LHCN-M2 (cell line): ENCODE data around the gene OLFM2. TPM values are rescaled to one million over a fixed set of nuclear protein-coding genes. Genes with fewer than 3 reads are reported as not detected.
A peak's percentile ranks its signal among the peaks of the same experiment; 100 is the strongest.
"Not testable (repeated sequence)": the region's sequence is repeated elsewhere in the genome, so short reads cannot be mapped to it uniquely, and the experiment has no call there.

Experiments used
- DNase-seq: peaks from one replicate; pipeline ENCODE4 v3.0.0-alpha.2; 2012; ENCODE audit warnings: low read depth
- total RNA-seq: library from RNA; depleted of rRNA; stranded (reverse); fragments of >200 nt; gene quantifications from 2 replicates; pipeline ENCODE4 v1.2.3, GENCODE V29; 2014

The OLFM2 gene
- total RNA-seq, 1 experiment from 2014 or later, result not detected

- DNase-seq, result no peak
Measured at GRCh38 chr19:9943744-9944143, 7.4 kb upstream of the OLFM2 start.

DNA sequence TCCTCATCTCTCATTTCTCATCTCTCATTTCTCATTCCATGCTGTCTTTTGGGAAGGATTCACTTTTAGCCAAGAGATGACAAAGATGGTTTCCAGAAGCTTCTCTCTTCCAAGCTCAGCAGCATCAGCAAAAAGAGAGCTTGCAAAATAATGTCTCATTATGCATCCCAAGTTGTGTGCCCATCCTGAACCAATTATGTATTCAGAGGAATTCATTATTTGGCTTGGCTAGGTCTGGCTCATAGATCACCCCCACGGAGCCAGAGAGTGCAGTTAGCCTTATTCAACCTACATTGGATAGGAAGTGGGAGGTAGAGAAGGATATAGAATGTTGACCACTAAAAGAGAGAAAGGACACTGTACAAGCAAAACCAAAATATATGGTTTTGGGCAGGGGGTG lies 5.4 kb upstream of the OLFM2 start:
- no peak for DNase-seq

- DNase-seq, result no peak
Measured at GRCh38 chr19:9941231-9941630, 4.9 kb upstream of the OLFM2 start.

DNA sequence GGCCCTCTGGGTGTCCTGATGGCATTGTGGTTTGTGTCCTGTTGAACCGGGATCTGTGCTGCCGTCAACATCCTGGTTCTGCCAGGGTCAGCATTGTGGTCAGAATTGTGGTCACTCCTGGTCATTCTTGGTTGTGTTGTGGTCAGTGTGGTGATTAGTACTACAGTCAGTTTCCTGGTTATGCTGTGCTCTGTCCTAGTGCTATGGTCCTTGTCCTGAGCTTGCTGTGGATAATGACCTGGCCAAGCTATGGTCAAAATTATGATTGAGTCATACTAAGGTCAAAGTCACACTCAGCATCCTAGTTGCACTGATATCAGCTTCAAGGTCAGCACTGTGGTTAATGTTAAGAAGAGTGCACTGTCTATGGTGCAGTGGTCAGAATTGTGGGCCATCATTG lies 4.5 kb upstream of the OLFM2 start:
- DNase-seq, result no peak

DNA sequence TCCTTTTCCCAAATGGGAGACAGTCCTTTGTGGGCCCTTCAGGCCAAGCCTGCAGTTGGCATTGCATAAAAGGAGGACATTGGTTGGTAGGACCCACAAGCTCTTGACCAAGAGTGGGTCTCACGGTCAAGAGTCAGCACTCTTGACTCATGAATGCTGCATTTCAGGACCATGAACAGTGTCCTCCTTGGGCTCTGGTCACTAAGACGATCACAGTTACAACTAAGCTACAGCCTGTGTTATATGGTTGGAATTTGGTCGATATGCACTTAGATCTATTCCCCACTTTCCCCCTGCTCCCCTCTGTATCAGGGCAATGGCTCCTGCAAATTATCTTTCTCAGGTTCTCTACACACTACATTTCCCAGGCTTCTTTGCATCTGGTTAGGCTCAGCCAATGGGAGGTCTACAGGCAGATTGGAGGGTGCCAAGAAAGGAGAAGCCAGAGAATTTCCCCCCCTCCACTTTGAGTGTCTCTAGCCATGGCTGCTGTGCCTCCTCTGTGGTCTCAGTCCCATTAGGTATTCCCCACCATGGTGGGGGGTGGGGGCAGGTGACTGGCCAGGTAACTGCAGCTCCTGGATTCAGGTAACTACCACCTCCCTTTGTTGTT lies 3.1 kb upstream of the OLFM2 start:
- DNase-seq, result no peak

GRCh38 chr19:9937001-9937411 lies 691 bp upstream of the OLFM2 start:
- DNase-seq, result no peak

GRCh38 chr19:9935506-9936325 lies 599 bp downstream of the OLFM2 start:
- no peak for DNase-seq

GRCh38 chr19:9934132-9934950 lies 2.0 kb downstream of the OLFM2 start:
- DNase-seq, result peak; percentile 55

DNA sequence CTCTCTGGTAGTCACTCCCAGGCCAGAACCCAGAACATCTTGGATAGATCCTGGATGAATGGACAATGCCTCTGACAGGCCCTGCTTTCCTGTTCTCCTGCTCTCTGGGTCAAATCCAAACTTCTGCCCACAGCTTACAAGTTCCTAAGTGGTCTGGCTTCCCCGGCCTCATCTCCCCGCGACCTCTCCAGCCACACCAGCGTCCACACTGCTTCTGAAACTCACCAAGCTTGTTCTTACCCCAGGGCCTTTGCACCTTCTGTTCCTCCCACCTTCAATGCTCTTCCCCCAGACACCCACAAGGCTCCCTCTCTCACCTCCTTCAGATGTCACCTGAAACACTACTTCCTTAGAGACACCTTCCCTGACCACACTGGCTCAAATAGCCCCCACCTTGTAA lies 3.5 kb downstream of the OLFM2 start:
- DNase-seq, result no peak

- no peak for DNase-seq
Measured at GRCh38 chr19:9931629-9932028, 4.7 kb downstream of the OLFM2 start.

- DNase-seq, result no peak
Measured at GRCh38 chr19:9923440-9923839, 12.9 kb downstream of the OLFM2 start.

DNA sequence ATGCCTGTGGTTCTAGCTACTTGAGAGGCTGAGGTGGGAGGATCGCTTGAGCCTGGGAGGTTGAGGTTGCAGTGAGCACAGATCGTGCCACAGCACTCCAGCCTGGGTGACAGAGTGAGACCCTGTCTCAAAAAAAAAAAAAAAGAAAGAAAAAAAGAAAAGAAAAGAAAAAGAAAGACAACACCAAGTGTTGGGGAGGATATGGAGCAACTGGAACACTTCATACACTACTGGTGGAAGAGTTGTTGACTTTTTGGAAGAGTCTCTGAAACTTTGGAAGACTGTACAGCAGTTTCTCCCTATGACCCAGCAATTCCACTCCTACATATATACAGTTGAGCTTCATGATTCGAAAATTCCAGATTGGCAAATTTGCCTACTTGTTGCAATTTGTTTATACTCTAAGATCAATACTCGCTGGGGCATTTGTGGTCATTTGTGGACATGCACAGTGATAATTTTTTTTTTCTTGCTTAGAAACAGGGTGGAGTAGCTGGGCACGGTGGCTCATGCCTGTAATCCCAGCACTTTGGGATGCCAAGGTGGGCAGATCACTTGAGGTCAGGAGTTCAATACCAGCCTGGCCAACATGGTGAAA lies 13.4 kb downstream of the OLFM2 start:
- not testable (repeated sequence) for DNase-seq

DNA sequence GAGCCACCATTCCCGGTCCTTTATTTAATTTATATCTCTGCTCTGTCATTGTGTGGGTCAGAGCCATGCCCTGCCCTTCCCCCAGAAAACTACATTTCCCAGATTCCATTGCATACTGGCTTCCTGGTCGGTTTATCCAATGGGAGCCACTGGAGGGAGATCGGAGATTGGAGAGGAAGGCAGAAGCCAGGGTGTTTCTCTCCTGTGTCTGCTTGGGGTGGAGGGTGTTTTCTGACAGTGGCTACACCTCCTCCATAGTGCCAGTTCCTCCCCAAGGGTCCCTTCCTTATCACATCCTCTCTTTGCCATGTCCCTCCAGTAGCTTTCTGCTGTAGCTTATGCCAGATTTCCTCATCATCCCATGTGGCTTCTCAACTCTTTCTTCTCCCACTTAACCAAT lies 19.0 kb downstream of the OLFM2 start:
- DNase-seq, result peak; percentile 52

DNA sequence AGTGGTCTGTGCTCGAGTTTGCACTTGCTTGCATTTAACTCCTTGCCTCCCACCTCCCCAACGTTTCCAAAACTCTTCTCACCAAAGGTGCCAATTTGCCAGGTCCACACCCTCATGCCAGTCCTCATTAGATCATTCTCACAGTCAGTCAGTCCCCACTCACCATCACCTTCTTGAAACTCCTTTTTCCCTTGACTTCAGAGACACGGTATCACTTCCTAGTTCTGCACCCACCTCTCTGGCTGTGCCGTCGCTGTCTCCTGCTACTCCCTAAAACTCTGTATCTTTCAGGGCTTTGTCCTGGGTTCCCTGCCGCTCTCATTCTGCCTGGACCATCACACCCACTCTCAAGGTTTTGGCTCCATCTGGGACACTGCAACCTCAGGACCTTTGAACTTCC lies 19.6 kb downstream of the OLFM2 start:
- no peak for DNase-seq

- peak; percentile 52 for DNase-seq
Measured at GRCh38 chr19:9914315-9915207, 21.8 kb downstream of the OLFM2 start.

- DNase-seq, result no peak
Measured at GRCh38 chr19:9914001-9914314, 22.4 kb downstream of the OLFM2 start.

GRCh38 chr19:9913237-9914000 lies 22.9 kb downstream of the OLFM2 start:
- no peak for DNase-seq

DNA sequence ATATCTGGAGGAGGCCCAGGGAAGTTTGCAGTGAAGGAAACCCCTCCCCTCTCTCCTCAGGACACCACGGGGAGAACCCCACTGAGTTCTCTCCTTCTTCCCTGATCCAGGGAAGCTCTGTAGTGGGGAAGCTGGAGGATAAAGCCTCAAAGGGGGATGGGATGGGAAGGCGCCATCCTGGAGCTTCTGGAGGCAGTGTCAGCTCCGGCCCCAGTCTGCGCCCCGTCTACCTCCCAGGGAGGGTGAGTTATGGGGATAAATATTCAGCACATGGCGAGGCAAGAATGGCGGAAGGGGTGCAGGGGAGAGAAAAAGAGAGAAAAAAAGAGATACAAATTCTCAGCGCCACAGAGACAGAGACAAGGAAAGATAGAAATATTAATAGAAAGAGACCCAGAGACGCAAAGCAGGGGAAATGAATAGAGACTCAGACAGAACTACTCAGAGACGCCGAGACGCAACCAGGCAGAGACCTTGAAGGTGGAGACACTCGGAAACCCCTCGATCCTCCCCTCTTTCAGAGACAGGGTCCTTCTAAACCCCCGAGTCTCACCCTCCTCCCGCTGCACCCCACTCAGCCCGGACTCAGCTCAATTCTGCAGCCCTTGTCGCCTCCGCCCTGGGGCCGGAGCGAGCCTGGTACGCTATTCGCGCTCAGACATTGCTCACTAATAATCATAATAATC lies 23.6 kb downstream of the OLFM2 start:
- DNase-seq, result no peak

DNA sequence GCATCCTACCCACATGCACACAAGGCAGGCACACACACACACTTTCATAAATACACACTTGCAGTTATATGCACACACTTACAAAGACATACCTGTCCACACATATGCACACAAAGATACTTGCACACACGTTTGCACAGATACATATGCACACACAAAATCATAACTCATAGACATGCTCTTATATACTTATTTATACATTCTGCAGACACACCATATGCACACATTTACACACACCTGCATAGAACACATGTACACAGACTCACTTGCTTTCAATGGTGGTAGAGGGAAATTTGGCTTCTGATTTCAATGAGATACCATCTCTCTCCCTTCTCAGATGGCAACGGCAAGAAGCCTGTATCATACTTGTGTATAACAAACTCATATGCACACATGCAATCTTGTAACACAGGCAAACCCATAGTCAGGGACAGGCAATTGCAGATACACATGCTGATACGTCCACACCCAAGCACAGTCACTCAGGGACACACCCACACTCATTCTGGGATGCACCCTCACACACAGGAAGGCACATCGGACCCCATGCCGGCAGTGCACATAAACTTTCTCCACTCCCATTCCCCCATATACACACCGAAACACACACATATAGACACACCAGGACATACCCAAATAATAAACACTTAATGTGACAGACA lies 24.7 kb downstream of the OLFM2 start:
- no peak for DNase-seq
